Measurements from ENCODE around the gene SLC49A4. TPM values are rescaled to one million over a fixed set of nuclear protein-coding genes. Genes with fewer than 3 reads are reported as not detected.
A peak's percentile ranks its signal among the peaks of the same experiment; 100 is the strongest.

The SLC49A4 gene
- total and polyA plus RNA-seq, 2 of the 13 experiments (the other 11 are each of a cell fraction or from before 2014, with no cell fraction given), result 6.5 to 16.3 TPM

DNA sequence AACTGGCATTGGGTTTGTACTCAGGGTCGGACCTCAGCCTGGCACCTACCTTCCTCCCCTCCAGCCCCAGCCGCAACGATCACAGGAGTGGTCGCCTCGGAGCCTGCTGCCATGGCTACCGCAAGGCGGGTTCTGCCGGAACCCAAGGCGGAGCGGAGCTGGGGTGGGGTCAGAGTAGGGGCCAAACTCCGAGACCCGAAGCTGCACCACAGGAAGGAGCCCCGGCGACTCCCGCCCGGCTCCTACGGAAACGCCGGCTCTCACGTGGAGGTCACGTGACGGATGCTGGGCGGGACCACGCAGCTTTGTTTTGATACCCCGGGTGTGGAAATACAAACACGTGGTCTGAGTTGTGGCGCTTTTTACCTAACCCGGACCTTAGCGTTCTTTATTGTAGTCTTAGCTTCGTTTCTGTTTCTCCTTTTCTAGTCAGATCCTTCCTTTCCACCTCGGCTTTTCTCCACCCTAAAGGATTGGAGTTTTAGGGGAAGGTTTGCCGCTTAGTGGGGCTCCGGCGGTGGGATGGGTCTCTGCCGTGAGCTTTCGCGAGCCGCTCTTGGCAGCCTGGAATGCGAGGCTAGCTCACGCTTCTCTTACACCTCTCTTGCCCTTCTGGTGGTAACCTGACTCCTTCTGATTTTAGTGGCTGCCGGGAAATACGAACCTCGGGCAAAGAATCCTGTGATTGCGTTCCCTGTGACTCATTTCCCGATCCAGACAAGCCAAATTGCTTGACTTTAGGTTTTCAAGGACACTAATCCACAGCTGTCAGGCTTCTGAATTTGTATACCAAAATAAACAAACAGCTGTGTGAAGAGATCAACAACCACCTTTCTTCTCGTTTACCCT, 1.1 kb upstream of the SLC49A4 start, which contains the start of gene HSPBAP1 (continued):
- TF ChIP-seq HNF4G (IDR thresholded peaks at IDR 0.05; ENCODE audit: borderline replicate concordance, low read depth, low read length) (peak; percentile 26; the same call in 1 of the 2 replicates), HNF4G (CRISPR knock-in tag; IDR thresholded peaks at IDR 0.05; ENCODE audit: borderline replicate concordance, low read depth) (0 out of 2 replicates have a peak, but pooled peaks have one; percentile 38), MEIS2 (CRISPR knock-in tag; IDR thresholded peaks at IDR 0.05) (peak; percentile 28; the same call in 1 of the 2 replicates), ZNF749 (CRISPR knock-in tag; IDR thresholded peaks at IDR 0.05; ENCODE audit: borderline replicate concordance) (peak; percentile 94; the same call in 1 of the 2 replicates), RBFOX2 (IDR thresholded peaks at IDR 0.05; ENCODE audit: low read depth, low read length) (peak; percentile 68), ZNF253 (CRISPR knock-in tag; IDR thresholded peaks at IDR 0.05; ENCODE audit: borderline replicate concordance) (peak; percentile 94; the same call in 1 of the 2 replicates), KMT2A (CRISPR knock-in tag; IDR thresholded peaks at IDR 0.05) (peak; percentile 49; the same call in 1 of the 2 replicates), PHF8 (CRISPR knock-in tag; IDR thresholded peaks at IDR 0.05) (peak; percentile 75), TCF7 (IDR thresholded peaks at IDR 0.05; ENCODE audit: low read depth) (0 out of 2 replicates have a peak, but pooled peaks have one; percentile 5), GPN1 (CRISPR knock-in tag; IDR thresholded peaks at IDR 0.05; ENCODE audit: borderline replicate concordance) (no peak), ZFP62 (CRISPR knock-in tag; IDR thresholded peaks at IDR 0.05) (no peak)
- TF ChIP-seq, protein P1, sequence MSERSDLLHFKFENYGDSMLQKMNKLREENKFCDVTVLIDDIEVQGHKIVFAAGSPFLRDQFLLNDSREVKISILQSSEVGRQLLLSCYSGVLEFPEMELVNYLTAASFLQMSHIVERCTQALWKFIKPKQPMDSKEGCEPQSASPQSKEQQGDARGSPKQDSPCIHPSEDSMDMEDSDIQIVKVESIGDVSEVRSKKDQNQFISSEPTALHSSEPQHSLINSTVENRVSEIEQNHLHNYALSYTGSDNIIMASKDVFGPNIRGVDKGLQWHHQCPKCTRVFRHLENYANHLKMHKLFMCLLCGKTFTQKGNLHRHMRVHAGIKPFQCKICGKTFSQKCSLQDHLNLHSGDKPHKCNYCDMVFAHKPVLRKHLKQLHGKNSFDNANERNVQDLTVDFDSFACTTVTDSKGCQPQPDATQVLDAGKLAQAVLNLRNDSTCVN (CRISPR knock-in tag; IDR thresholded peaks at IDR 0.05; ENCODE audit: borderline replicate concordance), result peak; percentile 66; the same call in 1 of the 2 replicates
- TF ChIP-seq, protein P2, sequence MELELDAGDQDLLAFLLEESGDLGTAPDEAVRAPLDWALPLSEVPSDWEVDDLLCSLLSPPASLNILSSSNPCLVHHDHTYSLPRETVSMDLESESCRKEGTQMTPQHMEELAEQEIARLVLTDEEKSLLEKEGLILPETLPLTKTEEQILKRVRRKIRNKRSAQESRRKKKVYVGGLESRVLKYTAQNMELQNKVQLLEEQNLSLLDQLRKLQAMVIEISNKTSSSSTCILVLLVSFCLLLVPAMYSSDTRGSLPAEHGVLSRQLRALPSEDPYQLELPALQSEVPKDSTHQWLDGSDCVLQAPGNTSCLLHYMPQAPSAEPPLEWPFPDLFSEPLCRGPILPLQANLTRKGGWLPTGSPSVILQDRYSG (CRISPR knock-in tag; IDR thresholded peaks at IDR 0.05), result peak; percentile 62; the same call in 1 of the 2 replicates
- TF ChIP-seq, protein P3, sequence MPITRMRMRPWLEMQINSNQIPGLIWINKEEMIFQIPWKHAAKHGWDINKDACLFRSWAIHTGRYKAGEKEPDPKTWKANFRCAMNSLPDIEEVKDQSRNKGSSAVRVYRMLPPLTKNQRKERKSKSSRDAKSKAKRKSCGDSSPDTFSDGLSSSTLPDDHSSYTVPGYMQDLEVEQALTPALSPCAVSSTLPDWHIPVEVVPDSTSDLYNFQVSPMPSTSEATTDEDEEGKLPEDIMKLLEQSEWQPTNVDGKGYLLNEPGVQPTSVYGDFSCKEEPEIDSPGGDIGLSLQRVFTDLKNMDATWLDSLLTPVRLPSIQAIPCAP (CRISPR knock-in tag; IDR thresholded peaks at IDR 0.05; ENCODE audit: low read depth), result 0 out of 2 replicates have a peak, but pooled peaks have one; percentile 42
- TF ChIP-seq, protein P4, sequence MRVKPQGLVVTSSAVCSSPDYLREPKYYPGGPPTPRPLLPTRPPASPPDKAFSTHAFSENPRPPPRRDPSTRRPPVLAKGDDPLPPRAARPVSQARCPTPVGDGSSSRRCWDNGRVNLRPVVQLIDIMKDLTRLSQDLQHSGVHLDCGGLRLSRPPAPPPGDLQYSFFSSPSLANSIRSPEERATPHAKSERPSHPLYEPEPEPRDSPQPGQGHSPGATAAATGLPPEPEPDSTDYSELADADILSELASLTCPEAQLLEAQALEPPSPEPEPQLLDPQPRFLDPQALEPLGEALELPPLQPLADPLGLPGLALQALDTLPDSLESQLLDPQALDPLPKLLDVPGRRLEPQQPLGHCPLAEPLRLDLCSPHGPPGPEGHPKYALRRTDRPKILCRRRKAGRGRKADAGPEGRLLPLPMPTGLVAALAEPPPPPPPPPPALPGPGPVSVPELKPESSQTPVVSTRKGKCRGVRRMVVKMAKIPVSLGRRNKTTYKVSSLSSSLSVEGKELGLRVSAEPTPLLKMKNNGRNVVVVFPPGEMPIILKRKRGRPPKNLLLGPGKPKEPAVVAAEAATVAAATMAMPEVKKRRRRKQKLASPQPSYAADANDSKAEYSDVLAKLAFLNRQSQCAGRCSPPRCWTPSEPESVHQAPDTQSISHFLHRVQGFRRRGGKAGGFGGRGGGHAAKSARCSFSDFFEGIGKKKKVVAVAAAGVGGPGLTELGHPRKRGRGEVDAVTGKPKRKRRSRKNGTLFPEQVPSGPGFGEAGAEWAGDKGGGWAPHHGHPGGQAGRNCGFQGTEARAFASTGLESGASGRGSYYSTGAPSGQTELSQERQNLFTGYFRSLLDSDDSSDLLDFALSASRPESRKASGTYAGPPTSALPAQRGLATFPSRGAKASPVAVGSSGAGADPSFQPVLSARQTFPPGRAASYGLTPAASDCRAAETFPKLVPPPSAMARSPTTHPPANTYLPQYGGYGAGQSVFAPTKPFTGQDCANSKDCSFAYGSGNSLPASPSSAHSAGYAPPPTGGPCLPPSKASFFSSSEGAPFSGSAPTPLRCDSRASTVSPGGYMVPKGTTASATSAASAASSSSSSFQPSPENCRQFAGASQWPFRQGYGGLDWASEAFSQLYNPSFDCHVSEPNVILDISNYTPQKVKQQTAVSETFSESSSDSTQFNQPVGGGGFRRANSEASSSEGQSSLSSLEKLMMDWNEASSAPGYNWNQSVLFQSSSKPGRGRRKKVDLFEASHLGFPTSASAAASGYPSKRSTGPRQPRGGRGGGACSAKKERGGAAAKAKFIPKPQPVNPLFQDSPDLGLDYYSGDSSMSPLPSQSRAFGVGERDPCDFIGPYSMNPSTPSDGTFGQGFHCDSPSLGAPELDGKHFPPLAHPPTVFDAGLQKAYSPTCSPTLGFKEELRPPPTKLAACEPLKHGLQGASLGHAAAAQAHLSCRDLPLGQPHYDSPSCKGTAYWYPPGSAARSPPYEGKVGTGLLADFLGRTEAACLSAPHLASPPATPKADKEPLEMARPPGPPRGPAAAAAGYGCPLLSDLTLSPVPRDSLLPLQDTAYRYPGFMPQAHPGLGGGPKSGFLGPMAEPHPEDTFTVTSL (CRISPR knock-in tag; IDR thresholded peaks at IDR 0.05; ENCODE audit: borderline replicate concordance), result peak; percentile 28; the same call in 1 of the 2 replicates
- TF ChIP-seq, protein P5, sequence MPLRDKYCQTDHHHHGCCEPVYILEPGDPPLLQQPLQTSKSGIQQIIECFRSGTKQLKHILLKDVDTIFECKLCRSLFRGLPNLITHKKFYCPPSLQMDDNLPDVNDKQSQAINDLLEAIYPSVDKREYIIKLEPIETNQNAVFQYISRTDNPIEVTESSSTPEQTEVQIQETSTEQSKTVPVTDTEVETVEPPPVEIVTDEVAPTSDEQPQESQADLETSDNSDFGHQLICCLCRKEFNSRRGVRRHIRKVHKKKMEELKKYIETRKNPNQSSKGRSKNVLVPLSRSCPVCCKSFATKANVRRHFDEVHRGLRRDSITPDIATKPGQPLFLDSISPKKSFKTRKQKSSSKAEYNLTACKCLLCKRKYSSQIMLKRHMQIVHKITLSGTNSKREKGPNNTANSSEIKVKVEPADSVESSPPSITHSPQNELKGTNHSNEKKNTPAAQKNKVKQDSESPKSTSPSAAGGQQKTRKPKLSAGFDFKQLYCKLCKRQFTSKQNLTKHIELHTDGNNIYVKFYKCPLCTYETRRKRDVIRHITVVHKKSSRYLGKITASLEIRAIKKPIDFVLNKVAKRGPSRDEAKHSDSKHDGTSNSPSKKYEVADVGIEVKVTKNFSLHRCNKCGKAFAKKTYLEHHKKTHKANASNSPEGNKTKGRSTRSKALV (CRISPR knock-in tag; IDR thresholded peaks at IDR 0.05), result peak; percentile 65; the same call in 1 of the 2 replicates

Data from HepG2 (cell line).